Suprapubic skin (tissue), 4 donors: ENCODE data around the gene C2orf68. TPM values are rescaled to one million over a fixed set of nuclear protein-coding genes. Genes with fewer than 3 reads are reported as not detected.
A peak's percentile ranks its signal among the peaks of the same experiment; 100 is the strongest.
"Not testable (repeated sequence)": the region's sequence is repeated elsewhere in the genome, so short reads cannot be mapped to it uniquely, and the experiment has no call there.

Source experiments
- DNase-seq, 2 donors: peaks; one replicate each; pipeline ENCODE4 v3.0.0-alpha.2; 2019; ENCODE audit warnings: low spot score in 2 of 2
- H3K27ac ChIP-seq: fragments of 200-600 bp; sonication (generic); one replicate; pipeline ENCODE4 v1.5.1; 2019
- H3K27me3 ChIP-seq: fragments of 200-600 bp; sonication (generic); one replicate; pipeline ENCODE4 v1.5.1; 2019
- H3K36me3 ChIP-seq: fragments of 200-600 bp; sonication (generic); one replicate; pipeline ENCODE4 v1.5.1; 2019
- H3K4me1 ChIP-seq: fragments of 200-600 bp; sonication (generic); one replicate; pipeline ENCODE4 v1.5.1; 2019
- H3K4me3 ChIP-seq: fragments of 200-600 bp; sonication (generic); one replicate; pipeline ENCODE4 v1.5.1; 2019; ENCODE audit warnings: mild to moderate bottlenecking
- H3K9me3 ChIP-seq: fragments of 200-600 bp; sonication (generic); one replicate; pipeline ENCODE4 v1.5.1; 2019
- EP300 ChIP-seq: sonication (generic); formaldehyde crosslinking; IDR thresholded peaks from one replicate; pipeline ENCODE4 v1.6.1; 2017; ENCODE audit warnings: antibody characterized with exemption
- POLR2A ChIP-seq, 2 donors: fragments of 450-650 bp; IDR thresholded peaks; one replicate each; pipeline ENCODE4 v1.6.1; 2017; ENCODE audit warnings: antibody characterized with exemption in 2 of 2, mild to moderate bottlenecking in 2 of 2, moderate library complexity in 2 of 2
- WGBS: methylation state at CpG from one replicate; pipeline ENCODE4 v1.1.5; 2018; 5-methylcytosine and 5-hydroxymethylcytosine counted together
- total RNA-seq, 4 donors: library from RNA; depleted of rRNA; stranded (reverse); fragments of >200 nt; gene quantifications; one replicate each; pipeline ENCODE4 v1.1.0, GENCODE V29; 2016
- TF ChIP-seq, protein P1 (sequence below), 2 donors: fragments of 200-600 bp in 1 of 2; fragments of 450-650 bp in 1 of 2; sonication (generic) in 1 of 2; IDR thresholded peaks; one replicate each; pipeline ENCODE4 v1.5.1; 2016 to 2019; ENCODE audit warnings: antibody characterized with exemption in 2 of 2, mild to moderate bottlenecking in 1 of 2, moderate library complexity in 1 of 2

C2orf68 gene
- total RNA-seq, 4 donors from 2014 or later, result 15.8 to 28.1 (median 18.3) TPM

DNA sequence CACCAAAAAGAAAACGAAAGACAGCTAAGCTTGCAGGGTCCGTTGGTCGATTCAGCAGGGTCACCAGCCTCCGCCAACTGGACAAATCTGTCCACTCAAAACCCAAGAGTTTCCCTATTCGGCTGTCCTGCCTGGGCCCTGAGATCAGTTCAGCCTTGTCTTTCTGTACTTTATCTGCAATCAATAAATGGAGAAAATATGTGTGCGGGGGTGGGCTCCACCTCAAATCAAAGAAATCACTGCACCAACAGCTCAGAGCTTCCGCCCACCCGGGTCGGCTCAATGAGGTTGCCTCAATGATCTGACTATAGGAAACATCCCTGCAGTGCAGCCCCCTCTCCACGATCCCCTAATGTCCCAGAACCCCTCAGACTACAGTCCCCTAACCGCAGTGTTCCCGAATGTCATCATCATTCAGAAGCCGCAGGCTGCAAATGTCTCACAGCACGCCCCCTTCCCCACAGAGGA is 51.0 kb downstream of the C2orf68 start:
- peaks cover 23% of the 10 kb centered on the region for H3K36me3 ChIP-seq
- peaks cover 22% of the 10 kb centered on the region for H3K4me1 ChIP-seq
- H3K9me3 ChIP-seq, result no peaks in the 10 kb centered on the region
- 5% methylated on average over 14 of the region's 14 CpGs for WGBS
- H3K27me3 ChIP-seq, result no peaks in the 10 kb centered on the region
- DNase-seq, result no peak
- TF ChIP-seq POLR2A (IDR thresholded peaks at IDR 0.05), result no peak
- TF ChIP-seq, protein P1, sequence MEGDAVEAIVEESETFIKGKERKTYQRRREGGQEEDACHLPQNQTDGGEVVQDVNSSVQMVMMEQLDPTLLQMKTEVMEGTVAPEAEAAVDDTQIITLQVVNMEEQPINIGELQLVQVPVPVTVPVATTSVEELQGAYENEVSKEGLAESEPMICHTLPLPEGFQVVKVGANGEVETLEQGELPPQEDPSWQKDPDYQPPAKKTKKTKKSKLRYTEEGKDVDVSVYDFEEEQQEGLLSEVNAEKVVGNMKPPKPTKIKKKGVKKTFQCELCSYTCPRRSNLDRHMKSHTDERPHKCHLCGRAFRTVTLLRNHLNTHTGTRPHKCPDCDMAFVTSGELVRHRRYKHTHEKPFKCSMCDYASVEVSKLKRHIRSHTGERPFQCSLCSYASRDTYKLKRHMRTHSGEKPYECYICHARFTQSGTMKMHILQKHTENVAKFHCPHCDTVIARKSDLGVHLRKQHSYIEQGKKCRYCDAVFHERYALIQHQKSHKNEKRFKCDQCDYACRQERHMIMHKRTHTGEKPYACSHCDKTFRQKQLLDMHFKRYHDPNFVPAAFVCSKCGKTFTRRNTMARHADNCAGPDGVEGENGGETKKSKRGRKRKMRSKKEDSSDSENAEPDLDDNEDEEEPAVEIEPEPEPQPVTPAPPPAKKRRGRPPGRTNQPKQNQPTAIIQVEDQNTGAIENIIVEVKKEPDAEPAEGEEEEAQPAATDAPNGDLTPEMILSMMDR (IDR thresholded peaks at IDR 0.05), result no peak
- peak overlapping the region; percentile 69 for H3K27ac ChIP-seq
- peak overlapping the region; percentile 86 for H3K4me3 ChIP-seq

GRCh38 chr2:85560403-85560726 is 51.5 kb downstream of the C2orf68 start:
- peak overlapping the region; percentile 86 for H3K4me3 ChIP-seq
- H3K27ac ChIP-seq, result peak overlapping the region; percentile 69
- 78% methylated on average over 12 of the region's 12 CpGs for WGBS
- H3K27me3 ChIP-seq, H3K9me3 ChIP-seq, DNase-seq: not testable (repeated sequence)
- H3K36me3 ChIP-seq, result peaks cover 27% of the 10 kb centered on the region
- H3K4me1 ChIP-seq, result peaks cover 22% of the 10 kb centered on the region

- Histone ChIP-seq H3K4me1 (peaks cover 22% of the 10 kb centered on the region), H3K4me3 (no peak overlapping the region), H3K27ac (no peak overlapping the region), H3K27me3 (no peaks in the 10 kb centered on the region), H3K36me3 (peaks cover 49% of the 10 kb centered on the region), H3K9me3 (no peaks in the 10 kb centered on the region)
- TF ChIP-seq EP300, result no peak
- 95% methylated on average over 1 of the region's 1 CpG for WGBS
- DNase-seq, result no peak
Observed at GRCh38 chr2:85558160-85558559, 53.7 kb downstream of the C2orf68 start.

DNA sequence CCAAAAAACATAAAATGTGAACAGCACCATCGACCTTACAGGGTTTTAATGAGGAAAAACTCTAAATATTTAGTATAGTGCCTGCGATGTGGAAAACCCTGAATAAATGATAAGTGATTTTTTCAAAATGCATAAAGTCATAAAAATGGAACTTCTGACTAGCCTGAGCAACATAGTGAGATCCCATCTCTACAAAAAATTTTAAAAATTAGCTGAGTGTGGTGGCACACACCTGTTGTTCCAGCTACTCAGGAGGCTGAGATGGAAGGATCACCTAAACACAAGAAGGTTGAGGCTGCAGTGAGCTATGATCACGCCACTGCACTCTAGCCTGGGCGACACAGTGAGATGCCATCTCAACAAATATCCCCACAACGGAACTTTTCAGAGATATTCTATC is 54.7 kb downstream of the C2orf68 start:
- Histone ChIP-seq H3K27ac (no peak overlapping the region), H3K4me3 (no peak overlapping the region), H3K9me3 (no peaks in the 10 kb centered on the region), H3K27me3 (no peaks in the 10 kb centered on the region), H3K36me3 (peaks cover 58% of the 10 kb centered on the region), H3K4me1 (peaks cover 19% of the 10 kb centered on the region)
- no peak for DNase-seq
- TF ChIP-seq, protein P1 (IDR thresholded peaks at IDR 0.05), result no peak
- 94% methylated on average over 5 of the region's 5 CpGs for WGBS

Other genes with a start within 250 kb of the C2orf68 start
- 100 to 1,000 TPM; 139 to 212 (median 172) TPM for gene CAPG, start 201.7 kb downstream of the C2orf68 start, total RNA-seq
- not detected for gene SH2D6, start 193.4 kb downstream of the C2orf68 start, total RNA-seq
- 100 to 1,000 TPM; 153 to 234 (median 167) TPM for gene MAT2A, start 72.9 kb downstream of the C2orf68 start, total RNA-seq
- gene GGCX, start 50.6 kb downstream of the C2orf68 start, total RNA-seq, result 10 to 100 TPM; 23.2 to 38.9 (median 27.7) TPM
- gene VAMP8, start 34.5 kb downstream of the C2orf68 start, total RNA-seq, result 100 to 1,000 TPM in 1 of 4 donors, 10 to 100 TPM in 3; 85.5 to 123 (median 96.0) TPM
- 10 to 100 TPM in 2 of 4 donors, 1 to 10 TPM in 2; 7.9 to 24.1 (median 14.0) TPM for gene VAMP5, start 27.6 kb downstream of the C2orf68 start, total RNA-seq
- gene RNF181, start 16.3 kb downstream of the C2orf68 start, total RNA-seq, result 100 to 1,000 TPM in 3 of 4 donors, 10 to 100 TPM in 1; 89.9 to 127 (median 110) TPM
- gene TMEM150A, start 9.4 kb downstream of the C2orf68 start, total RNA-seq, result 10 to 100 TPM; 13.1 to 15.0 (median 14.1) TPM
- 10 to 100 TPM; 38.2 to 44.0 (median 40.4) TPM for gene USP39, start 4.1 kb upstream of the C2orf68 start, total RNA-seq
- not detected for gene SFTPB, start 56.1 kb upstream of the C2orf68 start, total RNA-seq
- 1 to 10 TPM in 3 of 4 donors, not detected in 1; 1.6 to 4.8 (median 1.9) TPM for gene GNLY, start 82.3 kb upstream of the C2orf68 start, total RNA-seq
- 10 to 100 TPM in 3 of 4 donors, 1 to 10 TPM in 1; 9.7 to 30.3 (median 27.3) TPM for gene ATOH8, start 141.9 kb upstream of the C2orf68 start, total RNA-seq